HUDEP-2 (cell line): ENCODE data around the gene GSDME.
"Not testable (repeated sequence)": the region's sequence is repeated elsewhere in the genome, so short reads cannot be mapped to it uniquely, and the experiment has no call there.

Experiments
- DNase-seq, 76 experiments: peaks; one replicate each; lab custom pipeline; 2025; ENCODE audit not compliant: unreplicated experiment in 76 of 76; lab: John Stamatoyannopoulos, UW

GSDME gene

DNA sequence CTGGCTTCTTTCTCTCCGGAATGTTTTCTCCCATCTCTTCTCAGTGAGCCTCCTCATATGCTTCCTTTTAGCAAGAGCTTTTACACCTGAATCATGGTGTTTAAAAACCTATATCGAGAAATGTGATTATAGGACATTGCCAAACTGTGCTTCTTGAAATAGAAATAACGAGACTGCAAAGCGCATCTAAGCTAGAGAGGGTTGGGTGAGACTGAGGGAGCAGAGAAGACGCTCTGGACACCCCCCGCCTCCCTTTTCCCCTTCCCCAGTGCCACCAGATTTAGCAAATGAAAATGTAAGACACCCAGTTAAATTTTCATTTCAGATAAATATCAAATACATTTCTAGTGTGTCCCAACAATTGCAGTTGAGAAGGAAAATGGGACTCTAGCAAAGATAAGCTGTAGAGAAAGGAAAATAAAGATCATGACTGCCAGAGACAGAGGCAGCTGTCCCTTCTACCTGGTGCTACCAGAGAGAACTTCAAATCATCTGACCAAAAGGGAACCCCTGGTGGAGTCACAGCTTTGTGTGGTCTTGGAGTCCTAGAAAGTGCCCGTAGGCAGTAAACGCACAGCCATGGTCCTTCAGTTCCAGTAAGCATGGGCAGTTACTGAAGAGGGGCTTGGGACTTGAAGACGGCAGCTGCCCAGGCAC, 14.6 kb downstream of the GSDME start:
- DNase-seq: no peak

DNA sequence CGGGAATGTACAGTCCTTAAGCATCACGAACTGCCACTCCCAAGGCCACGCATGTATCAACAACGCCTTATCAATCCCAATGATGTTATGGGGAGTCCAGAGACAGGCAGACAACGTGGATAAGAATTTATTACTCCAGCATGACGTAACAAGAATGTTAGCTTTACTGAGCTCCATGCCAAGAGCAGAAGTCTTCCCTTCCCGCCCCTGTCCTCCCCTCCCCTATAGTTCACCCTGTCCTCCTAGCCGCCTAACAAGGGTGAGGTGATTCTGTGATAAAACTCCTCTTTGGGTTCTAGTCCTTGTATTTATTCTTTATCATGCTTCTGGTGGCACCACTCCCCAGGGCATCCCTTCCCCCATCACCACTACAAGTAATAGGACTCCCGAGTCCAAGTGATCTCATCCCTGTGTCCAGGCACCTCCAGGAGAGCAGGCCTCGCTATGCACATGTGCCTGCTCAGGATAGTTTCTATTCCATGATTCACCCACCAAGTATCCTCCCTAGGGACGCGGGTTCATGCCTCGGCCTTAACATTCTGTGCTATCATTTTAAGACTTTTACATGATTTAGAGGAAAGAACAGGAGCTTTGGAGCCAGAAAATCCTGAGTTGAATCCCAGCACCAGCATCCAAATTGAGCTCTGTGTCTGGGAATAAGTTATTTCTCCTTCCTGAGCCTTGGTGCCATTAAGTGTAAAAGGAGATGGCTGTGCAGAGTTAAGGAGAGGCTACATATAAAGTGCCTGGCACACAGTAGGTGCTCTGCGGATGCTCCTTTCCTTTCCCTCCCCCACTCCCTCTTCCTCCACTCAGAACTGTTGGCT, 15.4 kb downstream of the GSDME start:
- DNase-seq: no peak

DNA sequence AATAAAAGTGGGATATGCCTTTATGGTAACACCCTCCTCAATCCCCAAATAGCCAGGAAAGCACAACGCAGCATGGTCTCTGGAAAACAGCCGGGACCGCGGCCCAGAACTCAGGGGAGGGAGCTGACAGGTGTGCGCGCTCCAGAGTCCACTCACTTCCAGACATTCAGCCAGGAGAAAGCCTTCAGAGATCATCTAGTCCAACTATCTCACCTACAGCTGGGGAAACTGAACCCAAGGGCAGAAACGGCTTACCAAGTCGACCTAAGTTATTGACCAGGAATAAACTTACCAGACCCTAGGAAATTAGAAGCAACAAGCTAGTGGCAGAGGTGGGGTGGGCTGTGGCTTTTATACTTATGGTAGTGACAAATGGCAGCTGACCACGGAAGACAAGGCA, 16.4 kb downstream of the GSDME start:
- DNase-seq: no peak

DNA sequence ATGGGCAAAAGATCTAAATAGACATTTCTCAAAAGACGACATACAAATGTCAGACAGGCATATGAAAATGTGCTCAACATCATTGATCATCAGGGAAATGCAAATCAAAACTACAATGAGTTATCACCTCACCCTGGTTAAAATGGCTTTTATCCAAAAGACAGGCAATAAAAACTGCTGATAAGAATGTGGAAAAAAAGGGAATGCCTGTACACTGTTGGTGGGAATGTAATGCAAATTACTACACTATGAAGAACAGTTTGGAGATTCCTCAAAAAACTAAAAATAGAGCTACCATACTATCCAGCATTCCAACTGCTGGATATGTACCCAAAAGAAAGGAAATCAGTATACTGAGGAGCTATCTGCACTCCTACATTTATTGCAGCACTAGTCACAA, 18.0 kb downstream of the GSDME start:
- DNase-seq: no peak

DNA sequence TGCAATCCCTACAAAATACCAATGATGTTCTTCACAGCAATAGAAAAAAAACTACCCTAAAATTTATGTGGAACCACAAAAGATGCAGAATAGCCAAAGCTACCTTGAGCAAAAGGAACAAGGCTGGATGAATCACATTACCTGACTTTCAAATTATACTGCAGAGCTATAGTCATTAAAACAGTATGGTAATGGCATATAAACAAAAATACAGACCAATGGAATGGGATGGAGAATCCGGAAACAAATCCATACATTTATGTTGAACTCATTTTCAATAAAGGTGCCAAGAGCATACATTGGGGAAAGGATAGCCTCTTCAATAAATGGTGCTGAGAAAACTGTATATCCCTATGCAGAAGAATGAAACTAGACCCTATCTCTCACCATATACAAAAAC, 18.7 kb downstream of the GSDME start:
- no peak for DNase-seq

DNA sequence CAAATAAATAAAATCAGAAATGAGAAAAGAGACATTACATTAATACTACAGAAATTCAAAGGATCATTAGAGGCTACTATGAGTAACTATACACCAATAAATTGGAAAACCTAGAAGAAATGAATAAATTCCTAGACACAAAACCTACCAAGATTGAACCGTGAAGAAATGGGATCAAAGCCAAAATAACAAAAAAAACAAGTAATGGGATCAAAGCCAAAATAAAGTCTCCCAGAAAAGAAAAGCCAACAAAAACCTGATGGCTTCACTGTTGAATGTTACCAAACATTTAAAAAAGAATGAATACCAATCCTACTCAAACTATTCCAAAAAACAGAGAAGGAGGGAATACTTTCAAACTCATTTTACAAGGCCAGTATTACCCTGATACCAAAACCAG, 20.0 kb downstream of the GSDME start:
- no peak for DNase-seq

DNA sequence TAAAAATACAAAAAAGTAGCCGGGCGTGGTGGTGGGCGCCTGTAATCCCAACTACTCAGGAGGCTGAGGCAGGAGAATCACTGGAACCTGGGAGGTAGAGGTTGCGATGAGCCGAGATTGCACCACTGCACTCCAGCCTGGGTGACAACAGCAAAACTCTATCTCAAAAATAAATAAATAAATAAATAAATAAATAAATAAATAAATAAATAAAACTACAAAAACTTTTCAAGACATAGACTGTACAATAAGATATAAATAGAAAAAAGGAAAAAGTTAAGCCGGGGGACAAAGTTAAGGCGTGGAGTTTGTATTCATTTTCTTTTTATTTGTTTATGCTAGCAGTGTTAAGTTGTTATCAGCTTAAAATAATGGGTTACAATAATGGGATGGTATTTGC, 21.7 kb downstream of the GSDME start:
- DNase-seq: not testable (repeated sequence)

DNA sequence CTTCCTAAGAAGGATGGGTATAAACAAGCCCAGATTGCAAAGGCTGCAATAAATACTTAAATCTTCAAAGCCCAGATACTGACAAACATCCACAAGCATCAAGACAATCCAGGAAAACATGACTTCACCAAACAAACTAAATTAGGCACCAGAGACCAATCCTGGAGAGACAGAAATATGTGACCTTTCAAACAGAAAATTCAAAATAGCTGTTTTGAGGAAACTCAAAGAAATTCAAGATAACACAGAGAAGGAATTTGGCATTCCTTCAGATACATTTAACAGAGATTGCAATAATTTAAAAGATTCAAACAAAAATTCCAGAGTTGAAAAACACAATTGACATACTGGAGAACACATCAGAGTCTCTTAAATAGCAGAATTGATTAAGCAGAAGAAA, 23.0 kb downstream of the GSDME start:
- no peak for DNase-seq

DNA sequence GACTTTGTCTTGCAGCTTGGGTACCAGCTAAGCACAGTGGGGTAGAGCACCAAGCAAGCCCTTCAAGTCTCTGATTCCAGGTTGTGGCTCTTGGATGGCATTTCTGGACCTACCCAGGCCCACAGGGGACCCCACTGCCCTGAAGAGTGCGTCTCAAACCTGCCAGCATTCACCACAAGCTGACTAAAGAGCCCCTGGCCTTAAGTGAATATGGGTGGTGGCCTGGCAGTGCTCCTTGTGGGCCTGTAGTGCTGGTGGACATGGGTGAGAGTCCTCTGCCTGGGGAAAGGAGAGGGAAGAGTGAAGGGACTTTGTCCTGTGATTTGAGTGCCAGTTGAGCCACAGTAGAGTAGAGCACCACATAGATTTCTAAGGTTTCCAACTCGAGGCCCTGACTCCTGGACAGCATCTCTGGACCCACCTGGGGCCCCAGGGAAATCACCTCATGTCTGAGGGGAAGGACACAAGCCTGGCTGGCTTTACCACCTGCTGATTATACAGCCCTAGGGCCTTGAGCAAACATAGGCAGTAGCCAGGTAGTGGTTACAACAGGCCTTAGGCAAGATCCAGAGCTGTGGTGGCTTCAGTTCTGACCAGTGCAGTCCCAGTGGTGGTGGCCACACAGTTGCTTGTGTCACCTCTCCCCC, 23.7 kb downstream of the GSDME start:
- DNase-seq: no peak

DNA sequence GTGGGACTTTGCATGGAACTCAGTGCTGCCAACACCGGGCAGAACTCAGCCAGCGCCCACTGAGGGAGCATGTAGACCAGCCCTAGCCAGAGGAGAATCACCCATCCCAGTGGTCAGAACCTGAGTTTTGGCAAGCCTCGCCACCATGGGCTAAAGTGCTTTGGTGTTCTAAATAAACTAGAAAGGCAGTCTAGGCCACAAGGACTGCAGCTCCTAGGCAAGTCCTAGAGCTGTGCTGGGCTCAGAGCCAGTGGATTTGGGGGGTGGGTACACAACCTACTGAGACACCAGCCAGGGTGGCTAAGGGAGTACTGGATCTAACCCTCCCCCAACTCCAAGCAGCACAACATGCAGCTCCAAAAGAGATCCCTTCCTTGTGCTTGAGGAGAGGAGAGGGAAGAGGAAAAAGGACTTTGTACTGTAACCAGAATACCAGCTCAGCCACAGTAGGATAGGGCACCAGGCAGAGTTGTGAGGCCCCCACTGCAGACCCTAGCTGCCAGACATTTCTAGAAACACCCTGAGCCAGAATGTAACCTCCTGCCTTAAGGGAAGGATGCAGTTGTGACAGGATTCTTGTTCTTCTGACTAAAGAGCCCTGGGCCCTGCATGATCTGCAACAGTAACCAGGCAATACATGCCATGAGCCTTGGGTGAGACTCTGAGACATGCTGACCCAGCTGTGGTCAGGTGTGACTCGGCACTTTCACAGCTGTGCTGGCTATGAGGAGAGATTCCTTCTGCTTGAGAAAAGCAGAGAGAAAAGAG, 24.4 kb downstream of the GSDME start:
- peak in 2 of 76 experiments; percentile 8 to 14 for DNase-seq

DNA sequence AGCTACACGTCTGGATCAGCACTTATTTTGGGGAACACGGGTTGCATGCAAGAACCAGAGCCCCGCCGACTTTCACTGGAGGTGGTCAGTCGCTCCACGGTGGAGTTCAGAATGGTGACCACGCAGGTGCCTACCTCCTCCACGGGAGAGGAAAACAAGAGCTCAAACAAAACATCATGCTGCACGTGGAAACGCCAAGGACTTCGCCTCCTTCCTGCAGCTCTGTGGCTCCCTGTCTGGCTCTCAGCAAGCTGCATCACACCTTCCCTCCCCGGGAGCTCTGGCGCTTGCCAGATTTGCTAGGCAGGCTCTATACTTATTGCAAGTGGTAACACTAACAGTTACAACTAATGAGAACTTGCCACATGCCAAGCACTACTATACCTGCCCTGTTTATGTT, 26.0 kb downstream of the GSDME start:
- no peak for DNase-seq

DNA sequence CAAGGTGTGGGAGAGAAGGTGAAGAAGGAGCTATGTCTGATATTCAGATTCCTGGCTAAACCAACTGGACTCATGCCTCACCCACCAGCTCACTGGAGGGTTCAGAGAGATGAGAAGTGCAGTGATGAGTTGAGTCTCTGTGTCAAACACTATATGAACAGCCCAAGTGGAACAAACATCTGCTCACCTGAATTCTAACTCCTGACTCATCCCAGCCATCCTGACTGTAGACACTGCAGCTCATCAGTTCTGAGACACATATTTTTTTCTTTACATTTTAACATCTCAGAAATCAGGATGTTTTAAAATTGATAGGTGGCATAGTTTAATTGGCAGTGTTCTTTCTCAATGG, 27.3 kb downstream of the GSDME start:
- no peak for DNase-seq

DNA sequence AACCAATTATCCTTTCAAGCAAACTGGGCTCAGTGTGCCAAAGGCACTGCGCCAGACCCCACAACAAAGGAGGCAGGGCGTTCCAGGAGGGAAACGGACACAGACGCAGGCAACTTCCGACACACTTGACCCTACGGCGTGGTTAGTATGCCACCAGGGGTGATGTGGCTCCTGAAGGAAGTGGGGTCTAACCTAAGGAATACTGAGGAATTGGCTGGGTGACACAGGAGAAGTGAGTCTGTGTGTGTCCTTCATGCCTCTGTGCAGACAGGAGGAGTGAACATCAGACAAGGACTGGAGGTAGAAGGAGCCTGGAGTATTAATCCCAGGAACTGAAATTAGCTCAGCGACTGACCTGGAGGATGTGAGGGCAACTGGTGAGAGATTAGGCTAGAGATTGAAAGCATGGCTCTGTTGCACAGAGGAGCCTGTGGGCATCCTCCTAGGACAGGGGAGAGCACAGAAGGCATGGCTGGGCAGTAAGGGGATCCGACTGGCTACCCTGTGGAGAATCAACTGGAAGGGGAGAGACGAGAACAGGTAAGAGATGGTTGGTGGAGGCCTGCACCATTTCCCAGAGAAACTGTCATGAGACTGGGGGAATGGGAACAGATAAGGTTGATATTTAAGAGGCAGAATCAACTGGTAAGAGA, 27.8 kb downstream of the GSDME start:
- DNase-seq: no peak

DNA sequence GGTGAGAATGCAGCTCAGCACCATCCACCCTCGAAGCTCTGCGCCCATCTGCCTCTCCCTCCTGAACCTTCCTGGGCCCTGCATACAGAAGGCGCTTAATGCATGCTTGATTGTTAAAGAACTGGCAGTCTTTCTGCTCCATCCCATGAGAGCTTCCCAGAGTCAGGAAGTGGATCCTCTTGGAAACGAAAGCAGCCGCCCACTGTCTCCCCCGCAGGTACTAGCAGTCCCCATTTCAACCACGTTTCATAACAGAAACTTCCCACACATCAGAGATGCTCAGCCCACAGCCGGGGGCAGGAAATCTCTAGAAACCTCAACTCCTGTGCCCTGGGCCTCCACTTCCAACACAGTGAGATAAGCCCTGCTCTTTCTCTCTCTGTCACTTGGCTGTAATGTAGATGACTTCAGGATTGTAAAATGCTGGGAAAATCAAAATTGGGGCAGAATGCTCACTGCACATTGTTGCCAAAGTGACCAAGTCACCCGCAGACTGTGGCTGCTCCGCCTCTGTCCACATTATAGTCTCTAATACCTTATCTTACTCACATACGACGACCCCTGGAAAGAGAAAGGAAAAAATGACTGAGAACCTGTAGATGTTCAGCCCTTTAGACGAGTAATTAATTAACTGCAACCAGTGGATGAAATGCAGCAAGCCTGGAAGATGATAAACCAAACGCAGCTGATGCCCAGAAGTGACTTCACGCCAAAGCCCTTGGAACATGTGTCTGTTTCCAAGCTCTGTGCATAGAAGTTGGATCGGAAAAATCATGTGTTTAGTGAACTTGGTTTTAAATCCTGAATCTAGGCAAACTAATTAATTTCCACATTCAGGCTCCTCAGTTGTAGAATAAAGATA, 28.5 kb downstream of the GSDME start:
- no peak for DNase-seq

DNA sequence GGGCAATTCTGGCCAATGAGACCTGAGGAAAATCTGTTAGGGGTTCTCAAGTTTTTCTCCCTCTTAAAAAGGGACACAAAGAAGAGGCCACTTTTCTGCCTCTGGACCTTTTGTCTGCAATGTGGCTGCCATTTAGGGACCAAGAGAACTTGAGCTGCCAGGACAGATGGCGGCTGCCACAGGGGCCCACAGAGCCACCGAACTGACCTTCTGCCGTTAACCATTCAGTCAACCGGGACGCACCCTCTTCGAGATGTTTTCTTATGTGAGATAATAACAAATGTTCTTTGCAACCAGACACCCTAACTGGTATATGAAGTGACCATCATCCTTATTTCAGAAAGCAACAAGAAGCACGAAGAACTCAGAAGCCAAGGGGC, 29.2 kb downstream of the GSDME start:
- DNase-seq: no peak

DNA sequence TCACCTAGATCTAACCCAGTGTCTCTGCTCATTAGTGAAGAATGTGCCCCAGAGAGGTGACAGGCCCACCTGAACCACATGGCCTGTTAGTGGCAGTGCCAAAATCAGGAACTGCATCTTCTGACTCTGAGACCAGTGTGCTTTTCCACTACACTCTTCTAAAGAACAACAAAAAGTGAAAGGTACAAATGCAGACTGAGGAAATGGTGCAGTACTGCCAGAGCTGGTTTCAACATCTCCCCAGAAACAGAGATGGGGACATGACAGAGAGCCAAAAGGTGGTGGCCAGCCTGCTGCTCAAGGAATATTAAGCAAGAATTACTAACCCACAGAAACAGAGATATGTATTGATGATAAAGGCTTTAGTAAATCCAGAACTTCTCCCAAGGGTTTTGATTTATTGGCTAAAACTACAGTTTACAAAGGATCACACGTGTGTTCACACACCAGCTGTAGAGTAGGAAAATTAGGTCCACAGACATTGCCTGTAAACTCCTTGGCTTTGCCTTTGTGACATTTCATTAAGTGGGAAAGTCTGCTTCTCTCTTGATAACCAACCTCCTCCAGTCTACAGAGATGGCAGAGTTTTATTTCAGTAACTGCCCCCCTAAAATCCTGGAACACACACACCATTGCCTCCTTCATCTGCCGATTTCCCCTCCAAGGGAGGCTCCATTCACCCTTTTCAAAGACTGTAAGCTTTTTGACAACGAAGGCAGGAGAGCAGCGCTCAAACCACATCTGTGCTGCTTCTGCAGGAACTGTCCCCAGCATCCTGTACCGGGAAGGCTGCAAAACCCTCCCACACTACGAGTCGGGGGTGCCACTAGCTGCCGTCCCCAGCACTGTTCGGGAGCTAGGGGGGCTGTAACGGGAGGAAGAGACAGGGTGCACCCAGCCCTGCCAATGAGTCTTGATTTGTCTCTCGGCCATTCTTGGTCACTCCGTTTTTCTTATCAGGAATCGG, 29.8 kb downstream of the GSDME start:
- DNase-seq: no peak

DNA sequence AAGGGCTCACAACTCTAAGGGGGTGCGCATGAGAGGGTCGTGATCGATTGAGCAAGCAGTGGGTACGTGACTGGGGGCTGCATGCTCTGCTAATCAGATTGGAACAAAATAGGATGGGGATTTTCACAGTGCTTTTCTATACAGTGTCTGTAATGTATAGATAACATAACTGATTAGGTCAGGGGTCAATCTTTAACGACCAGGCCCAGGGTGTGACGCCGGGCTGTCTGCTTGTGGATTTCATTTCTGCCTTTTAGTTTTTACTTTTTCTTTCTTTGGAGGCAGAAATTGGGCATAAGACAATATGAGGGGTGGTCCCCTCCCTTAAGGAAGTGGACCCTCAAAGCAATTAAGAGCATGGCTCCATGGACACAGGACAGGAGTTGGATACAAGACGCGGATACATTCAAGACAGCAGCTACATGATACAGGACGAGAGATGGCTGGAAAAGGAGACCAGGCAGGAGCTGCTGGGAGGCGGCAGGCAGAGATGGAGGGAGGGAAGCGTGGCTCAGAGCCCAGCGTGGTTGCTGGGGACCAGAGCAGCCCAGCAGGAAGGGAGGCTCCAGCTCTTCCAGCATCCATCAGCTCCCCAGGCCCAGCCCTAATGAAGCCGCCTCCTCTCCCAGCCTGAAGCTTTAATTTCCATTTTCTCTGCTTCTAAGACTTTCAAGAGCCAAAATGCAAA, 31.6 kb downstream of the GSDME start:
- DNase-seq: peak in 2 of 76 experiments; percentile 7 to 11
